Stimulated activated CD8-positive, alpha-beta memory T cell treated with anti-CD3 and anti-CD28 coated beads, Interleukin-4, amount 100 ng/mL, for 4 hours (primary cell): ENCODE results near the gene KMT5B.
"Not testable (repeated sequence)": the region's sequence is repeated elsewhere in the genome, so short reads cannot be mapped to it uniquely, and the experiment has no call there.

Source experiments
- DNase-seq, 2 donors: peaks; one replicate each; pipeline ENCODE4 v3.0.0-alpha.2; 2020; ENCODE audit warnings: low read depth in 2 of 2, low spot score in 1 of 2

KMT5B gene

GRCh38 chr11:68213135-68213515 is at the start of gene KMT5B:
Gene KMT5B, minus strand, starts transcription at chr11:68213296. Its CDS starts 23,220 bp downstream, at chr11:68190076.
- DNase-seq = no peak

GRCh38 chr11:68262544-68262827 is 49.4 kb upstream of the KMT5B start:
- DNase-seq = no peak

GRCh38 chr11:68261749-68262543 is 48.9 kb upstream of the KMT5B start:
- DNase-seq = no peak

GRCh38 chr11:68261006-68261405 is 47.9 kb upstream of the KMT5B start:
- DNase-seq = no peak

- no peak for DNase-seq
Measured at GRCh38 chr11:68260484-68260883, 47.4 kb upstream of the KMT5B start.

- no peak for DNase-seq
Measured at GRCh38 chr11:68259122-68259959, 46.2 kb upstream of the KMT5B start.

GRCh38 chr11:68258363-68258765 is 45.3 kb upstream of the KMT5B start:
- DNase-seq = no peak

- peak; percentile 79 to 95 for DNase-seq
Measured at GRCh38 chr11:68257477-68258362, 44.6 kb upstream of the KMT5B start.

GRCh38 chr11:68256331-68256741 is 43.2 kb upstream of the KMT5B start:
- DNase-seq = no peak

GRCh38 chr11:68255526-68255925 is 42.4 kb upstream of the KMT5B start:
- no peak for DNase-seq

- no peak for DNase-seq
Measured at GRCh38 chr11:68254421-68254820, 41.3 kb upstream of the KMT5B start.

- DNase-seq = no peak
Measured at GRCh38 chr11:68251765-68252164, 38.7 kb upstream of the KMT5B start.

- not testable (repeated sequence) for DNase-seq
Measured at GRCh38 chr11:68244912-68245311, 31.8 kb upstream of the KMT5B start.

- not testable (repeated sequence) for DNase-seq
Measured at GRCh38 chr11:68243847-68244246, 30.8 kb upstream of the KMT5B start.

- DNase-seq = no peak
Measured at GRCh38 chr11:68242616-68243015, 29.5 kb upstream of the KMT5B start.

- DNase-seq = no peak
Measured at GRCh38 chr11:68231621-68232020, 18.5 kb upstream of the KMT5B start.

GRCh38 chr11:68229601-68230000 is 16.5 kb upstream of the KMT5B start:
- DNase-seq = no peak

GRCh38 chr11:68226421-68226820 is 13.3 kb upstream of the KMT5B start:
- no peak for DNase-seq

GRCh38 chr11:68224606-68225005 is 11.5 kb upstream of the KMT5B start:
- DNase-seq = no peak

GRCh38 chr11:68223275-68223674 is 10.2 kb upstream of the KMT5B start:
- DNase-seq = no peak

GRCh38 chr11:68221406-68221805 is 8.3 kb upstream of the KMT5B start:
- DNase-seq = no peak
